Sigmoid colon (tissue), 7 donors: ENCODE measurements around the gene ZIC5. TPM values are rescaled to one million over a fixed set of nuclear protein-coding genes. Genes with fewer than 3 reads are reported as not detected.
"Not testable (repeated sequence)": the region's sequence is repeated elsewhere in the genome, so short reads cannot be mapped to it uniquely, and the experiment has no call there.

Experiments used
- DNase-seq: peaks from one replicate; pipeline ENCODE4 v3.0.0-alpha.2; 2019
- H3K27ac ChIP-seq, 4 donors: fragments of 200-600 bp; sonication (generic); one replicate each; pipeline ENCODE4 v1.5.1; 2016 to 2019; ENCODE audit warnings: mild to moderate bottlenecking in 1 of 4
- H3K27me3 ChIP-seq, 3 donors: fragments of 200-600 bp; sonication (generic); one replicate each; pipeline ENCODE4 v1.5.1; 2019; ENCODE audit warnings: mild to moderate bottlenecking in 1 of 3
- H3K36me3 ChIP-seq, 4 donors: fragments of 200-600 bp; sonication (generic); one replicate each; pipeline ENCODE4 v1.5.1; 2016 to 2019
- H3K4me1 ChIP-seq, 4 donors: fragments of 200-600 bp; sonication (generic); one replicate each; pipeline ENCODE4 v1.5.1; 2017 to 2019
- H3K4me3 ChIP-seq, 4 donors: fragments of 200-600 bp; sonication (generic); one replicate each; pipeline ENCODE4 v1.5.1; 2017 to 2019; ENCODE audit warnings: mild to moderate bottlenecking in 2 of 4, moderate library complexity in 1 of 4
- H3K9me3 ChIP-seq, 4 donors: fragments of 200-600 bp in 3 of 4; sonication (generic) in 3 of 4; one replicate each; pipeline versions ENCODE4 v1.5.1 to v1.6.1; 2013 to 2019
- EP300 ChIP-seq, 4 donors: sonication (generic); formaldehyde crosslinking; IDR thresholded peaks; one replicate each; pipeline ENCODE4 v1.6.1; 2017; ENCODE audit warnings: antibody characterized with exemption in 4 of 4
- POLR2A ChIP-seq, 2 donors: fragments of 450-650 bp; IDR thresholded peaks; one replicate each; pipeline ENCODE4 v1.6.1; 2016; ENCODE audit warnings: antibody characterized with exemption in 2 of 2, mild to moderate bottlenecking in 2 of 2, moderate library complexity in 2 of 2
- POLR2AphosphoS5 ChIP-seq, 4 donors: sonication (generic); formaldehyde crosslinking; IDR thresholded peaks; one replicate each; pipeline ENCODE4 v1.6.1; 2017; ENCODE audit warnings: antibody characterized with exemption in 4 of 4
- WGBS, 2 donors: extraction: QIAGEN DNeasy Blood & Tissue Kit; methylation state at CpG; one replicate each; pipeline ENCODE4 v1.1.7; 2013; 5-methylcytosine and 5-hydroxymethylcytosine counted together
- intact Hi-C: fragments of 100-400 bp; cut with DNase I; formaldehyde crosslinking; loops from one replicate; pipeline ENCODE4 v1.15.1; 2023
- polyA plus RNA-seq, 3 donors: library from polyadenylated mRNA; stranded (reverse); fragments of 200-250 nt; gene quantifications; one replicate each; pipeline ENCODE4 v1.2.3, GENCODE V29; 2013
- total RNA-seq, 4 donors: library from RNA; depleted of rRNA; stranded (reverse); fragments of >200 nt; gene quantifications; one replicate each; pipeline ENCODE4 v1.1.0, GENCODE V29; 2016
- TF ChIP-seq, protein P1 (sequence below), 4 experiments: fragments of 450-650 bp in 3 of 4; fragments of 200-600 bp in 1 of 4; IDR thresholded peaks; one replicate each; pipeline ENCODE4 v1.5.1; 2016 to 2019; ENCODE audit warnings: antibody characterized with exemption in 4 of 4, mild to moderate bottlenecking in 3 of 4, moderate library complexity in 2 of 4
- donor health status: healthy with polysubstance abuse.
- donor health status: Bipolar disorder and iron deficiency.
- donor health status: healthy.

Gene ZIC5
- total and polyA plus RNA-seq, 7 donors = not detected

DNA sequence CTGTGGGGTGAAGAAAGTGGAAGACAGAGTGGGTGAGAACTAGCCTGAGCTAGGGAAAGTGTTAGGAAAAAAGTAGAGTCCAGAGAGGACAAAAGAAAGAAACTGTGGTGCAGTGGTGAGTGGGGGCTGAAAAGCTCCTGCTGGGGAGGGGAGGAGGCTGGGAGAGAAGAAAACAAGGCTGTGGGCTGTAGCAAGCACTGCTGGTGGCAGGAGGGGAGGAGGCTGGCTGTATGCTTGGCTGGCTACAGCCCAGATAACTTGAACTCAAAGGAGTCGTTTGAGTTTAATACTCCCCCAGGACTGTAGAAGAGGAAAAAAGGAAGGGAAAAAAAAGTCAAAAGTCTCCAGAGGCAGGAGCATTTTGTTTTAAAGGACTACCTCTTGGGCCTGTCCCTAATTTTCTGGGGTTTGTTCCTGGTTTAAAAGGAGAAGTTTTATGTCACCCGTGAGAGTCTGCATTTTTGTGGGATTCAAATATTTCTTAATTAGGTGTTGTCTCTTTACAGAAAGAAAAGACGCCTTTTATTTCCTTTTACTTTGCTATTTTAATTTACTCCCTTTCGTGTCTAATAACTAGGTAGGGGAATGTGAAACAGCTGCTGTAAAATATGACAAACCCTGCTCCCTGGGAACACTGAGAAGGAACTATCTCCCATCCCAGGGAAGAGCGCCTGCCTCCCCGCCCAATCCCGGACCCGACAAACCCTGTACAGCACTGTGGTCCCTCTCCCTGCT is 21.7 kb downstream of the ZIC5 start:
- DNase-seq = no peak
- peaks cover 0 to 77% (median 3%) of the 10 kb centered on the region in 3 donors for H3K27me3 ChIP-seq

DNA sequence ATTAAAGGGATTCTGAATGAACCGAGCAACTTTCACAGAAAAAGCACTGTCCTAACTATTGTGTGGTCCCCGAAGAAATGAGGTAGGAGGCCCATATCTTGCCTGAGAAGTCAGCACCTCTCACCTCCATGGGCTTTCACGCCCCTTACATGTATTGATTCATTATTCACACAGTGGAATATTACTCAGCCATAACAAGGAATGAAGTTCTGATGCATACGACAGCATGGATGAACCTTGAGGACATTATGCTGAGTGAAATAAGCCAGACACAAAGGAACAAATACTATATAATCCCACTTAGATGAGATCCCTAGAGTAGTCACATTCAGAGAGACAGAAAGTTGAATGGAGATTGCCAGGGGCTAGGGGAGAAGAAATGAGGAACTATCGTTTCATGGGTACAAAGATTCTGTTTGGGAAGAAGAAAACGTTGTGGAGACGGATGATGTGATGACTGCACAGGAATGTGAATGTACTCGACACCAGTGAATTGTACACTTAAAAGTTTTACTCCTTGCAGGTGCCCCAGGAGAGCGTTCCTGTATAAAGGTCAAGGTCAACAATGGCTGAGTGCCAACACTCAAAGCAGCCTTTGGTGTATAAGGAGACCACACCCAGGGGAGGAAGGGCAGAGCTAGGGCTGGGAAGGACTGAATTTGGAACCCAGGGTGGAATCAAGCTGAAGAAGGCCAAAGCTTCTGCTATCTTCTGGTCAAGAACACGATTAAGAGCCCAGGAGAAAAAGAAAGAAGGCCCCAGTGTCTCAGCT is 22.5 kb downstream of the ZIC5 start:
- TF ChIP-seq POLR2AphosphoS5 (IDR thresholded peaks at IDR 0.05) (no peak), POLR2A (IDR thresholded peaks at IDR 0.05) (no peak), EP300 (IDR thresholded peaks at IDR 0.05) (no peak)
- TF ChIP-seq, protein P1, sequence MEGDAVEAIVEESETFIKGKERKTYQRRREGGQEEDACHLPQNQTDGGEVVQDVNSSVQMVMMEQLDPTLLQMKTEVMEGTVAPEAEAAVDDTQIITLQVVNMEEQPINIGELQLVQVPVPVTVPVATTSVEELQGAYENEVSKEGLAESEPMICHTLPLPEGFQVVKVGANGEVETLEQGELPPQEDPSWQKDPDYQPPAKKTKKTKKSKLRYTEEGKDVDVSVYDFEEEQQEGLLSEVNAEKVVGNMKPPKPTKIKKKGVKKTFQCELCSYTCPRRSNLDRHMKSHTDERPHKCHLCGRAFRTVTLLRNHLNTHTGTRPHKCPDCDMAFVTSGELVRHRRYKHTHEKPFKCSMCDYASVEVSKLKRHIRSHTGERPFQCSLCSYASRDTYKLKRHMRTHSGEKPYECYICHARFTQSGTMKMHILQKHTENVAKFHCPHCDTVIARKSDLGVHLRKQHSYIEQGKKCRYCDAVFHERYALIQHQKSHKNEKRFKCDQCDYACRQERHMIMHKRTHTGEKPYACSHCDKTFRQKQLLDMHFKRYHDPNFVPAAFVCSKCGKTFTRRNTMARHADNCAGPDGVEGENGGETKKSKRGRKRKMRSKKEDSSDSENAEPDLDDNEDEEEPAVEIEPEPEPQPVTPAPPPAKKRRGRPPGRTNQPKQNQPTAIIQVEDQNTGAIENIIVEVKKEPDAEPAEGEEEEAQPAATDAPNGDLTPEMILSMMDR (IDR thresholded peaks at IDR 0.05) = no peak
- Histone ChIP-seq H3K36me3 (no peaks in the 10 kb centered on the region), H3K27ac (no peak overlapping the region), H3K4me3 (no peak overlapping the region), H3K27me3 (peaks cover 0 to 69% (median 4%) of the 10 kb centered on the region in 3 donors), H3K9me3 (no peaks in the 10 kb centered on the region), H3K4me1 (no peaks in the 10 kb centered on the region)
- no peak for DNase-seq
- intact Hi-C loops = no loop called here
- WGBS, 2 donors = 45 to 73% methylated on average over 10 of the region's 10 CpGs

More for the DNA sequence above, 21.7 kb downstream of the ZIC5 start:
- TF ChIP-seq, protein P1 (IDR thresholded peaks at IDR 0.05) = no peak
- no peak for TF ChIP-seq EP300 (IDR thresholded peaks at IDR 0.05)
- no peak for TF ChIP-seq POLR2AphosphoS5 (IDR thresholded peaks at IDR 0.05)
- TF ChIP-seq POLR2A (IDR thresholded peaks at IDR 0.05) = no peak
- Histone ChIP-seq H3K4me1 (no peaks in the 10 kb centered on the region), H3K36me3 (no peaks in the 10 kb centered on the region), H3K9me3 (no peaks in the 10 kb centered on the region), H3K4me3 (no peak overlapping the region), H3K27ac (no peak overlapping the region)
- WGBS, 2 donors = 42 to 66% methylated on average over 8 of the region's 8 CpGs
- intact Hi-C loops = no loop called here

DNA sequence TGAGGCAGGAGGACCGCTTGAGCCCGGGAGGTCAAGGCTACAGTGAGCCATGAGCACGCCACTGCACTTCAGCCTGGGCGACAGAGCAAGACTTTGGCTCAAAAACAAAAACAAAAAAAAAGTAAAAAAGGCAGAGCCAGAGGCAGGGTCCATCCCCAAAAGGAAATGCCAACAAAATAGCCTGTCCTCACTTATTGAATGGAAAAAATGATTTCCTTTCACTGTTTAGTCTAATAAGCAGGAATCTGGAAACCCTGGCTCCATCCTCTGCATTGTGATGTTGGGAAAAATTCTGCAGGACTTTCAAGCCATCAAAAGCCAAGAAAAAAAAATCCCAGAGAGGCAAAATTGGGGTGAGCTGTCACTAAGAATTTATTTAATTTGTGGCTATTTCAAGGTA is 23.2 kb downstream of the ZIC5 start:
- Histone ChIP-seq H3K4me1 (no peaks in the 10 kb centered on the region), H3K36me3 (no peaks in the 10 kb centered on the region), H3K9me3 (no peaks in the 10 kb centered on the region), H3K27me3 (peaks cover 0 to 62% (median 4%) of the 10 kb centered on the region in 3 donors), H3K27ac (no peak overlapping the region), H3K4me3 (no peak overlapping the region)
- TF ChIP-seq, protein P1 (IDR thresholded peaks at IDR 0.05) = no peak
- TF ChIP-seq POLR2AphosphoS5 (IDR thresholded peaks at IDR 0.05) (no peak), EP300 (IDR thresholded peaks at IDR 0.05) (no peak), POLR2A (IDR thresholded peaks at IDR 0.05) (no peak)
- 83 to 95% methylated on average over 4 of the region's 4 CpGs for WGBS, 2 donors
- DNase-seq = no peak
- intact Hi-C loops = no loop called here

DNA sequence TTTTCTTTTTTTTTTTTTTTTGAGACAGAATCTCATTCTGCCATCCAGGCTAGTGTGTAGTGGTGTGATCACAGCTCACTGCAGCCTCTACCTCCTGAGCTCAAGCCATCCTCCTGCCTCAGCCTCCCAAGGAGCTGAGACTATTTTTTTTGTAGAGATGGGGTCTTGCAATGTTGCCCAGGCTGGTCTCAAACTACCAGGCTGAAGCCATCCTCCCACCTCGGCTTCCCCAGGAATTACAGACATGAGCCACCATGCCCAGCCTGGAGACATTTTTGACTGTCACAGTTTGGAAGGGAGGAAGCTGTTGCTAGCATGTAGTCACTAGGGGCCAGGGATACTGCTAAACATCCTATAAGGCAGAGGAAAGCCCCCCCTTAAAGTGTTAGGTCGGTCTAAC is 23.9 kb downstream of the ZIC5 start:
- Histone ChIP-seq H3K4me3 (no peak overlapping the region), H3K27me3 (peaks cover 0 to 56% (median 4%) of the 10 kb centered on the region in 3 donors), H3K4me1 (no peaks in the 10 kb centered on the region), H3K36me3 (no peaks in the 10 kb centered on the region), H3K27ac (no peak overlapping the region), H3K9me3 (no peaks in the 10 kb centered on the region)
- no peak for DNase-seq
- 82 to 87% methylated on average over 2 of the region's 2 CpGs for WGBS, 2 donors
- no peak for TF ChIP-seq POLR2AphosphoS5 (IDR thresholded peaks at IDR 0.05)
- TF ChIP-seq, protein P1 (IDR thresholded peaks at IDR 0.05) = no peak
- no peak for TF ChIP-seq EP300 (IDR thresholded peaks at IDR 0.05)
- TF ChIP-seq POLR2A (IDR thresholded peaks at IDR 0.05) = no peak
- intact Hi-C loops = no loop called here

DNA sequence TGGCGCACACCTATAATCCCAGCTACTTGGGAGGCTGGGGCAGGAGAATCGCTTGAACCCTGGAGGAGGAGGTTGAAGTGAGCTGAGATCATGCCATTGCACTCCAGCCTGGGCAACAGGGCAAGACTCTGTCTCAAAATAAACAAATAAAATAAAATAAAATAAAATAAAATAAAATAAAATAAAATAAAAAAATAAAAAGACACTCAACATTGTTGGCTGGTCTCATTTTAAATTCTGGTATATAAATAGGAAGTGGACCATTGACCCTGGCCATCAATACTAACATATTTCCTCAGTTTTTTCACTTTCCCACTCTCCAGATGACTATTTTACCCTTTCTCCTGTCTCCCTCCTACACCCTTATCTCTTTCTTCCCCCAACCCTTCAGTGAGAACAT is 26.1 kb downstream of the ZIC5 start:
- 93 to 98% methylated on average over 2 of the region's 2 CpGs for WGBS, 2 donors
- peaks cover 0 to 60% (median 5%) of the 10 kb centered on the region in 3 donors for H3K27me3 ChIP-seq
- H3K4me1 ChIP-seq, H3K36me3 ChIP-seq, DNase-seq, H3K4me3 ChIP-seq, intact Hi-C loops, H3K9me3 ChIP-seq, H3K27ac ChIP-seq: not testable (repeated sequence)
